Vagina (tissue), 2 donors: ENCODE data around the gene EPHB1.

Experiments used
- POLR2A ChIP-seq, 2 donors: fragments of 450-650 bp; IDR thresholded peaks; one replicate each; pipeline ENCODE4 v1.6.1; 2017; ENCODE audit warnings: antibody characterized with exemption in 2 of 2, mild to moderate bottlenecking in 2 of 2, moderate library complexity in 2 of 2
- TF ChIP-seq, protein P1 (sequence below), 3 experiments: fragments of 450-650 bp in 2 of 3; fragments of 200-600 bp in 1 of 3; sonication (generic) in 1 of 3; IDR thresholded peaks; one replicate each; pipeline ENCODE4 v1.5.1; 2017 to 2019; ENCODE audit warnings: antibody characterized with exemption in 3 of 3, mild to moderate bottlenecking in 2 of 3, moderate library complexity in 2 of 3

DNA sequence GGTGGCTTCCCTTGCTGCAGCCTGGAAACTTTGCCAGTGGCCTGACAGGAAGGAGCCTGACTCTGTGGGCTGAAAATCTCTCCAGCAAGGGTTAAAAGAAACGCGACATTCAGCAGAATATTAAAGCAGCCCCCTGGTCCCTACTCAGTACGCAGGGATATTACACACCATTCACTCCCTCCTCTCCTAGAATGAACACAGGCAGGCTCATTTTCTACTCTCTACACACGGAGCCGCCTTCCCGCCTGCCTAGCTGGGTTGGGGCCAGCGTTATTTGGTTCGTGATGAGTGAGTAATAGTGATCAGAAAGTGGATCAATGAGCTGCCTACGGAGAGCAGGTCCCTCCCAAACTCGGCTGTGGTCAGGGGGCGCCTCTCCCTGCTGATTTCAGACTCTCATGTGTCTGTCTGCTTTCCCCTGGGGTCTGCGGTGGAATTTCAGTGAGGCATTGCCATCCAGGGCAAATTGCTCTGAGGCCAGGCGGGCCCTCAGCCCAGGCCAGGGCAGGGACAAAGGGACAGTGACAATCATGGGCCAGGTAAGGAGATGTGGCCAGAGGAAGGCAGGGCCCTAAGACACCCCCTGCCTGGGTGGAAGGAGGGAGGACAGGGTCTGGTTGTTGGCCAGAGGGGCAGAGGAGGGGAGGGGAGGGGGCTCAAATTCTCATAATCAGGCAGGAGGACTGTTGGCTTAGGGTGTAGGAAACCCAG lies 2.8 kb downstream of the EPHB1 start:
- TF ChIP-seq, protein P1, sequence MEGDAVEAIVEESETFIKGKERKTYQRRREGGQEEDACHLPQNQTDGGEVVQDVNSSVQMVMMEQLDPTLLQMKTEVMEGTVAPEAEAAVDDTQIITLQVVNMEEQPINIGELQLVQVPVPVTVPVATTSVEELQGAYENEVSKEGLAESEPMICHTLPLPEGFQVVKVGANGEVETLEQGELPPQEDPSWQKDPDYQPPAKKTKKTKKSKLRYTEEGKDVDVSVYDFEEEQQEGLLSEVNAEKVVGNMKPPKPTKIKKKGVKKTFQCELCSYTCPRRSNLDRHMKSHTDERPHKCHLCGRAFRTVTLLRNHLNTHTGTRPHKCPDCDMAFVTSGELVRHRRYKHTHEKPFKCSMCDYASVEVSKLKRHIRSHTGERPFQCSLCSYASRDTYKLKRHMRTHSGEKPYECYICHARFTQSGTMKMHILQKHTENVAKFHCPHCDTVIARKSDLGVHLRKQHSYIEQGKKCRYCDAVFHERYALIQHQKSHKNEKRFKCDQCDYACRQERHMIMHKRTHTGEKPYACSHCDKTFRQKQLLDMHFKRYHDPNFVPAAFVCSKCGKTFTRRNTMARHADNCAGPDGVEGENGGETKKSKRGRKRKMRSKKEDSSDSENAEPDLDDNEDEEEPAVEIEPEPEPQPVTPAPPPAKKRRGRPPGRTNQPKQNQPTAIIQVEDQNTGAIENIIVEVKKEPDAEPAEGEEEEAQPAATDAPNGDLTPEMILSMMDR (IDR thresholded peaks at IDR 0.05): no peak
- no peak for TF ChIP-seq POLR2A (IDR thresholded peaks at IDR 0.05)
